Testis (tissue), 3 donors: ENCODE data around the gene TMPO. TPM values are rescaled to one million over a fixed set of nuclear protein-coding genes. Genes with fewer than 3 reads are reported as not detected.
A peak's percentile ranks its signal among the peaks of the same experiment; 100 is the strongest.
"Not testable (repeated sequence)": the region's sequence is repeated elsewhere in the genome, so short reads cannot be mapped to it uniquely, and the experiment has no call there.

ENCODE experiments used
- DNase-seq: peaks from one replicate; pipeline ENCODE4 v3.0.0-alpha.2; 2019
- H3K27ac ChIP-seq, 2 donors: fragments of 200-600 bp; sonication (generic); one replicate each; pipeline ENCODE4 v1.5.1; 2019
- H3K27me3 ChIP-seq: fragments of 200-600 bp; sonication (generic); one replicate; pipeline ENCODE4 v1.5.1; 2019
- H3K36me3 ChIP-seq: fragments of 200-600 bp; sonication (generic); one replicate; pipeline ENCODE4 v1.5.1; 2017; ENCODE audit warnings: low read depth; ENCODE audit errors: missing control alignments
- H3K4me1 ChIP-seq: fragments of 200-600 bp; sonication (generic); one replicate; pipeline ENCODE4 v1.5.1; 2019
- H3K4me3 ChIP-seq, 2 donors: fragments of 200-600 bp; sonication (generic); one replicate each; pipeline ENCODE4 v1.5.1; 2017 to 2019
- H3K9me3 ChIP-seq: fragments of 200-600 bp; sonication (generic); one replicate; pipeline ENCODE4 v1.5.1; 2017
- CTCF ChIP-seq, 3 experiments: fragments of 450-650 bp in 2 of 3; fragments of 200-600 bp in 1 of 3; sonication (generic) in 1 of 3; IDR thresholded peaks; one replicate each; pipeline ENCODE4 v1.5.1; 2016 to 2019; ENCODE audit warnings: antibody characterized with exemption in 3 of 3, mild to moderate bottlenecking in 2 of 3, moderate library complexity in 1 of 3
- POLR2A ChIP-seq: fragments of 450-650 bp; IDR thresholded peaks from one replicate; pipeline ENCODE4 v1.6.1; 2017; ENCODE audit warnings: antibody characterized with exemption, mild to moderate bottlenecking, moderate library complexity
- WGBS, 2 donors: methylation state at CpG; one replicate each; pipeline ENCODE4 v1.1.5; 2018; 5-methylcytosine and 5-hydroxymethylcytosine counted together
- intact Hi-C: fragments of 100-400 bp; cut with DNase I; formaldehyde crosslinking; loops from one replicate; pipeline ENCODE4 v1.15.1; 2023; ENCODE audit warnings: low total_unique reads
- polyA plus RNA-seq: library from polyadenylated mRNA; stranded (reverse); fragments of 350-450 nt; fragmentation: Illumina TruSeq; extraction: RNeasy Lipid Tissue Mini Kit (QIAGEN cat#74804); gene quantifications from one replicate; pipeline ENCODE4 v1.2.3, GENCODE V29; 2014; ENCODE audit warnings: low read depth, low replicate concordance; ENCODE audit not compliant: insufficient read depth
- total RNA-seq, 2 donors: library from RNA; depleted of rRNA; stranded (reverse); fragments of >200 nt; gene quantifications; one replicate each; pipeline ENCODE4 v1.2.3, GENCODE V29; 2016

Gene TMPO
- total and polyA plus RNA-seq, 3 donors from 2014 or later, result 61.3 to 77.1 (median 76.5) TPM

DNA sequence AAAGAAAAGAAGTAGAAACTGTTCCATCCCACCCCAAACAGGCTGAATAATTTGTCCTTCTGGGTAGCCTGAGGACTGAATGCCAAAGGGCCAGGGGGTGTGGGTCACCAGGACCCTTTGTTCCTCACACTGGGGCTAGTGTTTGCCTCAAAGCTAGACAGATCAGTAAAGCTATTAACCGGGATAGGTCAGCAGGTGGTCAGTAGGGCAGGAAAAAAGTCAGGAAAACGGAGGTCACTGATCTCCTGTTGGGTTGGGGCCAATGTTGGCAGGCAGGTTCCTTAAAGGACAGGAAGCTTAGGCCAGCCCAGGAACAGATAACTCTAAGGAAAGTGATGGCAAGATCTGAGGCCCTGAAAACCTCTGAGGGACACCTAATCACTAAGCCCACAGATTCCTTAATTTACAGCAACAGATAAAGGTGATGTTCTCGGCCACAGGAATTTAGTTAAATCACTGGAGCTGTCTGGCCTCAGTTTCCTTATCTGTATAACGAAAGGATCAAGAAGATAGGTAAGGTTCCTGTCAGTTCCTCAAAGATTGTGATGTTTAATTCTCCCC, 22.7 kb upstream of the TMPO start:
- H3K36me3 ChIP-seq, result no peaks in the 10 kb centered on the region
- TF ChIP-seq CTCF (IDR thresholded peaks at IDR 0.05) (no peak), POLR2A (no peak)
- intact Hi-C loops, result no loop called here
- H3K27ac ChIP-seq, result no peak overlapping the region
- no peaks in the 10 kb centered on the region for H3K9me3 ChIP-seq
- 57 to 66% methylated on average over 4 of the region's 4 CpGs for WGBS, 2 donors
- DNase-seq, result no peak
- H3K4me1 ChIP-seq, result peaks cover 14% of the 10 kb centered on the region
- no peaks in the 10 kb centered on the region for H3K27me3 ChIP-seq
- no peak overlapping the region for H3K4me3 ChIP-seq

GRCh38 chr12:98501266-98501629, 14.1 kb upstream of the TMPO start:
- H3K9me3 ChIP-seq, H3K27me3 ChIP-seq, H3K4me3 ChIP-seq, DNase-seq, intact Hi-C loops, H3K36me3 ChIP-seq: not testable (repeated sequence)
- H3K4me1 ChIP-seq, result peaks cover 15% of the 10 kb centered on the region
- H3K27ac ChIP-seq, result peak overlapping the region; percentile 4 to 74
- WGBS, 2 donors, result 66% methylated on average over 15 of the region's 15 CpGs

DNA sequence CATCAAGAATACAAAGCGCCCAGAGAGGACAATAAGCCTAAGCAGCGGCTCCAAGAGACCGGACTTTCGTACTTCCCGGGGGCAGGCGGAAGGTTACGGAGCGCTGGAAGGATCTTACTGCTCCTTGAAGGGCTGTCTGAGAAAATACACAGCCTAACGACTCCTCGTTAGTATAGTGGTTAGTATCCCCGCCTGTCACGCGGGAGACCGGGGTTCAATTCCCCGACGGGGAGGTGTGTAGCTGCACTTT, 12.1 kb upstream of the TMPO start:
- DNase-seq, result peak; percentile 94
- Histone ChIP-seq H3K4me3 (peak overlapping the region; percentile 62 to 77), H3K36me3 (no peaks in the 10 kb centered on the region), H3K27me3 (no peaks in the 10 kb centered on the region), H3K27ac (peak overlapping the region; percentile 93 to 95), H3K9me3 (no peaks in the 10 kb centered on the region), H3K4me1 (peaks cover 15% of the 10 kb centered on the region)
- intact Hi-C loops, result no loop called here
- WGBS, 2 donors, result 0% methylated on average over 16 of the region's 16 CpGs
- TF ChIP-seq CTCF (IDR thresholded peaks at IDR 0.05), result peak in 1 of 3 experiments; percentile 7
- TF ChIP-seq POLR2A, result no peak

GRCh38 chr12:98503592-98504367, 11.6 kb upstream of the TMPO start:
- intact Hi-C loops, result no loop called here
- no peaks in the 10 kb centered on the region for H3K36me3 ChIP-seq
- TF ChIP-seq POLR2A (no peak), CTCF (IDR thresholded peaks at IDR 0.05) (no peak)
- H3K4me3 ChIP-seq, result peak overlapping the region; percentile 62 to 77
- no peaks in the 10 kb centered on the region for H3K27me3 ChIP-seq
- H3K27ac ChIP-seq, result peak overlapping the region; percentile 93 to 95
- H3K9me3 ChIP-seq, result no peaks in the 10 kb centered on the region
- 0 to 1% methylated on average over 43 of the region's 43 CpGs for WGBS, 2 donors
- DNase-seq, result peak; percentile 94
- H3K4me1 ChIP-seq, result peaks cover 15% of the 10 kb centered on the region

DNA sequence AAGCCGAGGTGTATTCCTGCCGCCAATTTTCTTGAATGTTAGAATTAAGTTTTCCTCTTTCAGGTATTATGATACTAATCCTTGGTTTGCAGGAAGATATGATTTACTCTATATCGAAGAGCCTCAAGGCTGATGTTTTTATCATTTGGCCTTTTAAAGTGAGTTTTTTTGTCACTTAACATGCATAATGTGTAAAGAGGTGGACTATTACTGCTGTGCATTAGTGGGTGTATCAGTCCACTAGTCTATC, 11.1 kb upstream of the TMPO start:
- Histone ChIP-seq H3K36me3 (no peaks in the 10 kb centered on the region), H3K27ac (peak overlapping the region; percentile 93 to 95), H3K9me3 (no peaks in the 10 kb centered on the region), H3K27me3 (no peaks in the 10 kb centered on the region), H3K4me3 (peak overlapping the region; percentile 62 to 77), H3K4me1 (peaks cover 15% of the 10 kb centered on the region)
- DNase-seq, result no peak
- WGBS, 2 donors, result 14 to 17% methylated on average over 3 of the region's 3 CpGs
- no peak for TF ChIP-seq POLR2A
- no peak for TF ChIP-seq CTCF (IDR thresholded peaks at IDR 0.05)
- intact Hi-C loops, result no loop called here
